Activated CD4-positive, CD25-positive, alpha-beta regulatory T cell treated with anti-CD3 and anti-CD28 coated beads, Interleukin-2, amount 50 U/mL, for 24 hours (primary cell): ENCODE results near the gene RTP3.
"Not testable (repeated sequence)": the region's sequence is repeated elsewhere in the genome, so short reads cannot be mapped to it uniquely, and the experiment has no call there.

Source experiments
- ATAC-seq, 2 donors: fragments of 150-1000 bp; cut with Tn5 transposase; one replicate each; pipeline ENCODE4 v1.10.0; 2021; ENCODE audit warnings: mild to moderate bottlenecking in 1 of 2, moderate library complexity in 1 of 2

Gene RTP3

GRCh38 chr3:46520531-46520930, 22.8 kb downstream of the RTP3 start:
- no peak for ATAC-seq

GRCh38 chr3:46521096-46521495, 23.3 kb downstream of the RTP3 start:
- no peak for ATAC-seq

GRCh38 chr3:46522201-46522600, 24.4 kb downstream of the RTP3 start:
- not testable (repeated sequence) for ATAC-seq

GRCh38 chr3:46523556-46523955, 25.8 kb downstream of the RTP3 start:
- no peak for ATAC-seq

- ATAC-seq, result no peak
Measured at GRCh38 chr3:46524008-46524407, 26.2 kb downstream of the RTP3 start.

- ATAC-seq, result no peak
Measured at GRCh38 chr3:46524832-46525231, 27.1 kb downstream of the RTP3 start.

- no peak for ATAC-seq
Measured at GRCh38 chr3:46527239-46527638, 29.5 kb downstream of the RTP3 start.

GRCh38 chr3:46533091-46533490, 35.3 kb downstream of the RTP3 start:
- no peak for ATAC-seq

GRCh38 chr3:46535746-46536145, 38.0 kb downstream of the RTP3 start:
- ATAC-seq, result no peak

- no peak for ATAC-seq
Measured at GRCh38 chr3:46536758-46537157, 39.0 kb downstream of the RTP3 start.

- no peak for ATAC-seq
Measured at GRCh38 chr3:46537316-46537715, 39.5 kb downstream of the RTP3 start.

- no peak for ATAC-seq
Measured at GRCh38 chr3:46537779-46538178, 40.0 kb downstream of the RTP3 start.

- not testable (repeated sequence) for ATAC-seq
Measured at GRCh38 chr3:46538425-46538802, 40.6 kb downstream of the RTP3 start.

GRCh38 chr3:46538803-46539442, 41.1 kb downstream of the RTP3 start:
- ATAC-seq, result peak; percentile 82 to 86

GRCh38 chr3:46539443-46540005, 41.7 kb downstream of the RTP3 start:
- no peak for ATAC-seq

- no peak for ATAC-seq
Measured at GRCh38 chr3:46540550-46540949, 42.8 kb downstream of the RTP3 start.

- no peak for ATAC-seq
Measured at GRCh38 chr3:46541835-46542234, 44.1 kb downstream of the RTP3 start.

GRCh38 chr3:46542344-46542743, 44.6 kb downstream of the RTP3 start:
- no peak for ATAC-seq

GRCh38 chr3:46542801-46543201, 45.0 kb downstream of the RTP3 start:
- ATAC-seq, result no peak

GRCh38 chr3:46544771-46545503, 47.2 kb downstream of the RTP3 start:
- no peak for ATAC-seq

- ATAC-seq, result no peak
Measured at GRCh38 chr3:46545818-46546630, 48.2 kb downstream of the RTP3 start.

- ATAC-seq, result no peak
Measured at GRCh38 chr3:46546896-46547440, 49.2 kb downstream of the RTP3 start.

- ATAC-seq, result not testable (repeated sequence)
Measured at GRCh38 chr3:46548611-46549010, 50.8 kb downstream of the RTP3 start.
